Skin of body (tissue), 3 donors: Measurements from ENCODE around the gene PTPRJ. TPM values are rescaled to one million over a fixed set of nuclear protein-coding genes. Genes with fewer than 3 reads are reported as not detected.

ENCODE experiments used
- DNase-seq: peaks from one replicate; lab custom pipeline; 2025; lab: John Stamatoyannopoulos, UW
- small RNA-seq: library from RNA; depleted of rRNA; stranded (forward); fragments of <200 nt; gene quantifications from one replicate; pipeline ENCODE3, GENCODE V24; 2014; ENCODE audit warnings: low replicate concordance
- total RNA-seq: library from RNA; depleted of rRNA; stranded (reverse); fragments of >200 nt; gene quantifications from one replicate; pipeline ENCODE4 v1.2.3, GENCODE V29; 2014

Gene PTPRJ
- total RNA-seq, 1 donor from 2014 or later: 8.1 TPM

DNA sequence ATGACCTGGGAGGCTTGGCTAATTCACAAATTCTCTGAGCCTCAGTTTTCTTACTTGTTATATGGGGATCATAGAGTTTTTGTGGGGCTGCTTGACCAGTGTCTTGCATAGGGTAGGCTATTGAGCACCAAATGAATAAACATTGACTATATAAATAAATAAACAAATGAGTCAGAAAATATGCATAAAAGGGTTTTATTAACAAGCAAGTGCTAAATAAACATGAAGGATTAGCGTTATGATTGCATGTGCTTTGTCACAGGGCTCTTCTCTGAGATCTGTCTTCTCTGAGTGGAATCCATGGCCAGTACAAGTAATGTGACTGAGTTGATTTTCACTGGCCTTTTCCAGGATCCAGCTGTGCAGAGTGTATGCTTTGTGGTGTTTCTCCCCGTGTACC is 236.2 kb downstream of the PTPRJ start, which contains the start of gene OR4B1:
OR4B1 (plus strand) TSS at position 301 of the 400 bp plus-strand sequence; CDS start at position 301, 0 bp downstream.
- no peak for DNase-seq

Small RNA genes within 50 kb of the gene (small RNA-seq; reads per million reads assigned to genes)
- gene MIR3161: not detected

Other genes with a start within 250 kb of the PTPRJ start
- gene FNBP4, start 213.2 kb upstream of the PTPRJ start, total RNA-seq: 171 TPM
- gene NUP160, start 132.2 kb upstream of the PTPRJ start, total RNA-seq: 57.2 TPM
- not detected for gene OR4B1, start 236.3 kb downstream of the PTPRJ start, total RNA-seq